ENCODE measurements around the gene MEAF6.

GRCh38 chr1:37556712-37557196 lies 42.2 kb upstream of the MEAF6 start, which contains the start of gene DNALI1:
- TF ChIP-seq EZH2phosphoT487 (IDR thresholded peaks at IDR 0.05): no peak
- TF ChIP-seq CTCF (IDR thresholded peaks at IDR 0.05): no peak
